NCI-H345 treated with DMSO at 0.1 percent for 48 hours (cell line): ENCODE measurements around the gene SLC7A4.

Source experiments
- DNase-seq: peaks from one replicate; lab custom pipeline; 2025; ENCODE audit not compliant: unreplicated experiment; lab: John Stamatoyannopoulos, UW

The SLC7A4 gene

DNA sequence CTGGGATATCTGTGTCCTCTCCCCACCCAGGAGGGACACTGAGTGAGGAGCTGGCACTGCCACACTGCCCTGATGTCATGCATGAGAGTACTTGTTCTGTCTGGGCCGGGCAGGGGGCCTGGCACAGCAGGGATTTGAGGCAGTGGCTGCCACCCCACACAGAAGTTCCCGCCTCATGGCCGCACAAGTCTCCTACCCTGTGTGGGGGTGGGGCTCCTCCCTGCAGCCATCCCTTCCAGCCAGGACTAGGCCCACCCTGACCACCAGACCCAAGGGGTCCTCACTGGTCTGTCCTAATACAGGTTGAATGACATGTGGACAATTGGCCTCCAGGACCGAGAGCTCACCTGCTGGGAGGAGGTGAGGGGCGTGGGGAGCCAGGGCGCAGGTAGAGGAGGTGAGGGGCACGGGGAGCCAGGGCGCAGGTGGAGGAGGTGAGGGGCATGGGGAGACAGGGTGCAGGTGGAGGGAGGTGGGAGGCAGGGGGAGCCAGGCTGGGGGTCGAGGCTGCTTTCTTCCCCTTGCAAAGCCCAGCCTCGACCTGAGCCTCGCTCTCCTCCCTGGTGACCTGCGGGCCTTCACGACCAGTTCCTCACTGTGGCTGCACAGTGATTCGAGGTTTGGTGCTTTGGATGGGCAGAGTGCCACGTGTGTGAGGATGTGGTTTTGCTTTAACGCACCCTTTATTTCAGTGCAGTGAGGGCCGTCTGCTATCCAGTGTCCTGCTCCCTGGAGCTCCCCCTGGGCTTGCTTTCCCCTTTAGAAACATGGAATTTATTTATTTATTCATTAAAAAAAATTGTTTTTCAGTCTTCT lies 42.8 kb downstream of the SLC7A4 start:
- no peak for DNase-seq

DNA sequence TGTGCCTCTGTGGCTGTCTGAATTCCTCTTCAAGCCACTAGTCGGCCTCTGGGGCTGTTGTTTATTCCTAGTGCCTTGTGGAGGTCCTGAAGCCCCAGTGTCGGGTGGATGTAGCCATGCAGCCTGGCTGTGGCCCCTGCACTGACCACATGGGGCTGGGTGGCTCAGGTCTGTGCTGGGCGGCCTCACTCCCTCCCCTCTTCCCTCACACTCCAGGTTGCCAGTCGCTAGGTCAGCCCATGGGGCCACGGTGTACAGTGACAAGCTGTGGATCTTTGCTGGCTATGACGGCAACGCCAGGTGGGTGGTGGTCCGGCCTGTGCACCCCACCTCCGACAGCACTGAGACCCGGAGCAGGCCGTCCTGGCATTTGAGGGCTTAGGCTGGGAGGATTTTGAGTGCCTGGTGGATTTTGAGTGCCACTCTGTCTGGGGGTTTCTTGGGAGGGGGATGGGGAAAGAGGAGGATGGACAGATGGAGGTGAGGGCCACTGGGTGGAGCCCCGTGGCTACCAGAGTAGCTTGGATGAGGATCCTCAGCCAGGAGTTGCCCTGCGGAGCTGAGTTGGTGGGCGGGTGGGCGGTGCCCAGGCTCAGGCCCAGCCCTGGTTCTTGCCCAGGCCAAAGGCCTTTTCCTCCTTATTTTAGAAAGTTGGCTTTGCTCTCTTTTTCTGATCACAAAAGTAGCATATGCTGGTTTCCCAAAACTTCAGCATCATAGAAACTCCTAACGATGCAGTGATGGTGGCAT lies 43.6 kb downstream of the SLC7A4 start:
- no peak for DNase-seq

DNA sequence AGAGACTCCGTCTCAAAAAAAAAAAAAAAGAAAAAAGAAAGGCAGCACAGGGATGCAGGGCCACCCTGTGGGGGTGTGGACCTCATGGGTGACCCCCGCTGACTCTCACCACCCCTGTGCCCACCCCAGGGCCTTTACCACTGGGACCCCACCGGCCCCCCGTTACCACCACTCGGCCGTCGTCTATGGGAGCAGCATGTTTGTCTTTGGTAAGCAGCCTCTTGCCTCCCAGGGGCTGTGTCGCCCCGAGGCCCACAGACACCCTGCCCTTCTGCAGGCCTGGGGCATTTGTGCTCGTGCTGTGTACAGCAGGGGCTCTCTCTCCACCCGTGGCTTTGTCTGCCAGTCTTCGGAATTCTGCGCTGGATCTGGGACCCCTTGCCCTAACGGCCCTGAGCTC lies 45.0 kb downstream of the SLC7A4 start:
- DNase-seq: no peak

DNA sequence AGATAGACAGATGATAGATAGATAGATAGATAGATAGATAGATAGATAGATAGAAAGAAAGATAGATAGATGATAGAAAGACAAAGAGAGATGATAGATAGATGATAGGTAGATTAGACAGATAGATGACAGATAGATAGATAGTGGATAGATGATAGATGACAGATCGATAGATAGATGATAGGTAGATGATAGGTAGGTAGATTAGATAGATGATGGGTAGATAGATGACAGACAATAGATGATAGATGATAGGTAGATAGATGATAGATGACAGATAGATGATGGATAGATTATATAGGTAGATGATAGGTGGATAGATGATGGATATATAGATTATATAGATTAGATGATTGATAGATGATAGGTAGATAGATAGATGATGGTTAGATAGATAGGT lies 46.0 kb downstream of the SLC7A4 start:
- DNase-seq: no peak

DNA sequence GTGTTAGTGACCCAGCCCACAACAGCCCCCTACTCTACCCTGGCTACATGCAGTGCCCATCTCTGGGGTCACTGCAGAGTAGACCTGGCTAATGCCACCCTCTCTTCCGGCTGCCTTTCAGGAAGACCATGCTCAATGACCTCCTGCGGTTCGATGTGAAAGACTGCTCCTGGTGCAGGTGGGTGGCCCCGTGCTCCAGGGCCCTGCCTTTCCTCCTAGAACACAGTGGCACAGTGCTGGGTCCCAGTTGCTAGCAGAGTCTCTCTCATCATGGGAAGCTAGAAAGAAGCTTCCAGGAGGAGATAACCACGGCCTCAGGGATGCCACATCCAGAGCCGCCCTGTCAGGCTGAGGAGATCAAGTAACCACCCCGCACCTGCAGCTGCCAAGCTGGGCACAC lies 46.6 kb downstream of the SLC7A4 start:
- DNase-seq: no peak

DNA sequence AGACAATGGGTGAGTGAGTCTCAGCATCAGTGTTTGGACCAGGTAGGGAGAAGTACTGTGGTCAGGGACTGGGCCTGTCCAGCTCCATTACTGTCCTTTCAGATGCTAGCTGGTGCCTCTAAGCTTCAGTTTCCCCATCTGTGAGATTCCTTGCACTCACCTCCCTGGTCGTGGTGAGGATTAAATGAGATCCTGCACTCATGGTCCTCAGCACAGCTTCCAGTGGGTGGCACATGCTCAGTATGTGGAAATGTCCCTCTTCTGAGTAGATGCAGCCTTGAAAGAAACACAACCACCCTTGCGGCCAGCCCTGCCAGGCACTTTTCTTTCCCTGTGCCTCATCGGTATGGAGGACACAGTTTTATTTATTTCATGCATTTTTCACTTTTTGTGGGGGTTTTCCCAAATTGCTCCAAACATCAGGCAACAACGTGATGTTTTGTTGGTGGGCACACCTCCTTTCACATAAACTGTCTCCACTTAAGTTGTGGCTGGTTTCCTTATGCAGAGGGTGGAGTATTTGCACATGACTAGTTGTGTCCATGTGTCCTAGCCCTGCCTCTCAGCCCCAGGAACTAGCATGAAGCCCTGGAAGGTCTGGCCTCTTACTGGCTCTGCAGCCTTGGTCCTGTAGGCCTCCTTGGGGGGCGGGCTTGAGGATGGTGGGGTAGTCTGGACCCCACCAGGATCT lies 49.1 kb downstream of the SLC7A4 start:
- no peak for DNase-seq

DNA sequence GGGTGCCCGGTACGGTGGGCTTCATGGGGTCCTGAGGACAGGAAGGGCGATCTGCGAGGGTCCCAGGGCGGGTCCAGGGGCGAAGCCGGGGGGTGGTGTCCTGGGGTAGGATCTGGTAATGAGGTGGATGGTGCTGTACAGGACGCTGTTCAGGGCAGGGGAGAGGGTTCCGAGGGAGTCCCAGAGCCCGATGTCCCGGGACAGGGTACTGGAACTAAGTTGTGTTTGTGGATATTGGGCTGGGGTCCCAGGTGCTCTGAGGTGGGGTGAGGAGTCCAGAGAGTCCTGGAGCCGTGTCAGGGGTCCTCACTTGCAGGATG lies 49.8 kb downstream of the SLC7A4 start:
- DNase-seq: no peak

DNA sequence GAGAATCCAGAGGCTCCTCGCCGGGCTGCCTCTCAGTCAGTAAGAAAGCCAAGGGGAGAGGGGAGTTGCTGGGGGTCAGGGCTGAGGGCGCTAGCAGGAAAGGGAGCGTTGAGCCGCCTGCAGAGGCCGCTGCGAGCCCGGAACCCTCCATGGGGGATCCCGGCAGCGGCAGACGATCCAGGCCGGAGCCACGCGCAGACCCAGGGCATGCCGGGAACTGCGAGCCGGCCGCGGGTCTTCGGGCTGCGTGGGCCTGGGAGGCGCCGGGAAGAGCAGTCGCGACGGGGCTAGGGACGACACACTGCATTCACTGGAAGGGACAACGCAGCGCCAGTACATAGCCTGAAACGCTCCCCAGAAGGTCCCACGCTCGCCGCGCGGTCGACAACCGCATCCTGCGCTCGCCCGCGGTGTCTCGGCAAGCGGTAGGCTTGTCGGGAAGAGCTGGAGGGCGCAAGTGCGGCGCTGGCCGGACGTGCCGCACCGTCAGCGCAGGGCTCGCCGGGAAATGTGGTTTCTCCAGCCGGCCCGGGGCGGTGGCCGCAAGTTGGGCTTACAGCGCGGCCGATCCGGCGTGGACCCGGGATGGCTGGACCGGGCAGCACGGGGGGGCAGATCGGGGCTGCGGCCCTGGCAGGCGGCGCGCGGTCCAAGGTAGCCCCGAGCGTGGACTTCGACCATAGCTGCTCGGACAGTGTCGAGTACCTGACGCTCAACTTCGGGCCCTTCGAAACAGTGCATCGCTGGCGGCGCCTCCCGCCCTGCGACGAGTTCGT lies 50.4 kb downstream of the SLC7A4 start, which contains the start of gene LZTR1:
Gene LZTR1 (plus strand): TSS at position 511 of the 776 bp plus-strand sequence. CDS start 75 bp downstream, at position 586.
- no peak for DNase-seq

DNA sequence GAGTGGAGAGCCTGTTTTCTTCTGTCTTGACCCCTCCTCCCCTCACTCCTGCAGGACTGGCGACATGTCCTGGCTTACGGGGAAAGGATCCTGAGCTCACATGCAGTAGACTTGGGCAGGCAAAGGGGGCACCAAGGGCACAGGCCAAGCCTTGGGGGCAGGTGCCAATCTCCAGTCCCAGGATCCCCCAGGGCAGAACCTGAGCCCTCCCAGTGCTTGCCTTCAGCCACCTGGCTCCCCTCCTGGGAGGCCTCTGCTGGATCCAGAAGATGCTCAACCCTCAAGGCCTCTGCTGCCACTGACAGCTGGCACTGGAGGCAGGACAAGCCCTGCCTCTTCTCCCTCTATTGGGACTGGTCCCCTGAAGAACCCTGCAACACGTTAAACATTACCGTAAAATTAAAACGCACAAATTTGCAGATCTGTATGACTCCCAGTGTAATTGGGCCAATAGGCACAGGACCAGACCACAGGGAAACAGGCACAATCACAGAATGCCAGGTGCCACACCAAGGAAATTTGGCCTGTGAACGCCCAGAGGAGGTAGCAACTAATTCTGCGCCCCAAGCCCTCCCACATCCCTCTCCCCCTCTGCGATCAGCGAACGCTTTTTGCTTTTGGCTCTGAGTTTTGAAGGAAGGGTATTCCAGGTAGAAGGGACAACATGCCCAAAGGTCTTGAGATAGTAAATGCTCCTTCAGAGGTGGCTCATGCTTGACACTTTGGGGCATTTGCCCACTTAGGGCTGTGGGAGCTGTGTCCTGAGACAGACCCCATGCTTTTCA lies 51.2 kb downstream of the SLC7A4 start:
- no peak for DNase-seq

DNA sequence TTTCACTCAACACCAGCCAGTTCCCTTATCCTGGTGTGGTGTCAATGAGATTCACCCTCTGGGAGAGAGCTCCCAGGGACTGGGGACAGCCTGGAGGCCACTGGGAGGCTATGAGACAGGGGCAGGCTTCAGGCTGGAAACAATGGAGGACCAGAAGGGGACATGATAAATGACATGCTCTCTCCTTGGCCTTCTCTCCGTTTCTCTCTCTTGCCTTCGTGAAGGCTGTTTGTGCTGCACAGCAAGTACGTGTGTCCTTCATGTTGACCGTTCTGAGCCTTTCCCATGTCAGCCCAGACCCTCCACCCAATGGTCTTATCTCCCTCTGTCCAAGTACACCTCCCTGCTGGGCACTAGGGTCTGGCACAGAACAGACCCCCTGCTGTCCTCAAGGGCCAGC lies 51.8 kb downstream of the SLC7A4 start:
- DNase-seq: no peak

DNA sequence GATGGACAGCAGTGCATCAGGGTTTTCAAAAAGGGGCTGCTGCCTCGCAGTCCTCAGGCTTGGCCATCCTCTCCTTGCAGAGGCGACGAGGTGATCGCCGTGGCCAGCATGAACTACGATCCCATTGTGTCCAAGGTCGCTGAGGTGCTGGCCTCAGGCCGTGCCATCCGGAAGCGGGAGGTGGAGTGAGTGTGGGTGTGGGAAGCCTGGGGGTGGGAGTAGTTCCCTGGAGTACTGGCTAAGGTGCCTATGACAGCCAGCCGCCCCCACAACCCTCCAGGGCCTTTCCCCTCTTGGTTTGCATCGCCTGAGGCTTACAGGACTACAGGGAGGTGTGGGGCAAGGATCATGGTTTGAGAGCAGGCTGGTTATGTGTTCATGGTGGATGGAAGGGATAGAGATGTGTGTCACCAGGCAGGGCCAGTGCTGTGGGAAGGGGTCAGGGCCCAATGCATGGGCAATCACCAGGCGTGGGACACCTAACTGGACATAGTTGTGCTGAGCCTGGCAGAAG lies 52.4 kb downstream of the SLC7A4 start:
- DNase-seq: no peak

DNA sequence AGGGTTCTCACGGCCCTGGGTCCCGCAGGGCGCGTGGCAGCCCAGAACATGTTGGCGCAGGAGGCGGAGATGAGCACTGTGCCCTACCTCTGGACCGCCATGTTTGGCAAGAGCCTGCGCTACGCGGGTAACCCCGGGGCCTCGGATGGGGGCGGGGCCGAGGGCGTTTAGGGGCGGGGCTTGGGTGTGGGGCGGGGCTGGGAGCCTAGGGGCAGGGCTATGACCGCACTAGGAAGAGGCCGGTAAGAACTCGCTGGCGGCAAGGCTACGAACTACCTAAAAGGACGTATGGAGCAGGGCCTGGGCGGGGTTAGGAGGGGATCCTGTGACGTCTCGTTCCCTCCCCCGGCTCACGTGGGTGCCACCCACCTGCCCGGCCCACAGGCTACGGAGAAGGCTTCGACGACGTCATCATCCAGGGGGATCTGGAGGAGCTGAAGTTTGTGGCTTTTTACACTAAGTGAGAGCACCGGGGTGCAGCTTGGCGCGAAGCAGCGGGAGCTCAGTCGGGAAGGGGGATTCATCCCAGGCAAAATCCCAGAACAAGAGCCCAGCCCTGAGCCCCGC lies 53.0 kb downstream of the SLC7A4 start:
- DNase-seq: no peak
